Measurements from ENCODE around the gene SHISAL1.

SHISAL1 gene

GRCh38 chr22:44298406-44299091 is 14.2 kb downstream of the SHISAL1 start:
- DNase-seq = no peak

- DNase-seq = no peak
Measured at GRCh38 chr22:44297470-44298061, 15.2 kb downstream of the SHISAL1 start.

- DNase-seq = no peak
Measured at GRCh38 chr22:44295406-44295805, 17.3 kb downstream of the SHISAL1 start.

- no peak for DNase-seq
Measured at GRCh38 chr22:44293876-44294275, 18.9 kb downstream of the SHISAL1 start.

- no peak for DNase-seq
Measured at GRCh38 chr22:44293034-44293433, 19.7 kb downstream of the SHISAL1 start.

GRCh38 chr22:44292521-44292920 is 20.2 kb downstream of the SHISAL1 start:
- no peak for DNase-seq

- no peak for DNase-seq
Measured at GRCh38 chr22:44291674-44292360, 20.9 kb downstream of the SHISAL1 start.

GRCh38 chr22:44291265-44291664 is 21.5 kb downstream of the SHISAL1 start:
- no peak for DNase-seq

GRCh38 chr22:44289414-44290171 is 23.2 kb downstream of the SHISAL1 start:
- DNase-seq = no peak

GRCh38 chr22:44288913-44289312 is 23.8 kb downstream of the SHISAL1 start:
- no peak for DNase-seq

- DNase-seq = no peak
Measured at GRCh38 chr22:44287741-44288140, 25.0 kb downstream of the SHISAL1 start.

- DNase-seq = no peak
Measured at GRCh38 chr22:44287121-44287693, 25.5 kb downstream of the SHISAL1 start.

GRCh38 chr22:44286646-44287045 is 26.1 kb downstream of the SHISAL1 start:
- DNase-seq = no peak

GRCh38 chr22:44284711-44285110 is 28.0 kb downstream of the SHISAL1 start:
- DNase-seq = no peak

GRCh38 chr22:44281768-44282637 is 30.7 kb downstream of the SHISAL1 start:
- no peak for DNase-seq

- no peak for DNase-seq
Measured at GRCh38 chr22:44280665-44281188, 32.0 kb downstream of the SHISAL1 start.

GRCh38 chr22:44279069-44279360 is 33.7 kb downstream of the SHISAL1 start:
- no peak for DNase-seq

GRCh38 chr22:44278243-44279068 is 34.3 kb downstream of the SHISAL1 start:
- DNase-seq = no peak

- DNase-seq = no peak
Measured at GRCh38 chr22:44277386-44278135, 35.2 kb downstream of the SHISAL1 start.

GRCh38 chr22:44276706-44277356 is 35.9 kb downstream of the SHISAL1 start:
- no peak for DNase-seq
